ENCODE results near the gene POLR3E.

POLR3E gene

DNA sequence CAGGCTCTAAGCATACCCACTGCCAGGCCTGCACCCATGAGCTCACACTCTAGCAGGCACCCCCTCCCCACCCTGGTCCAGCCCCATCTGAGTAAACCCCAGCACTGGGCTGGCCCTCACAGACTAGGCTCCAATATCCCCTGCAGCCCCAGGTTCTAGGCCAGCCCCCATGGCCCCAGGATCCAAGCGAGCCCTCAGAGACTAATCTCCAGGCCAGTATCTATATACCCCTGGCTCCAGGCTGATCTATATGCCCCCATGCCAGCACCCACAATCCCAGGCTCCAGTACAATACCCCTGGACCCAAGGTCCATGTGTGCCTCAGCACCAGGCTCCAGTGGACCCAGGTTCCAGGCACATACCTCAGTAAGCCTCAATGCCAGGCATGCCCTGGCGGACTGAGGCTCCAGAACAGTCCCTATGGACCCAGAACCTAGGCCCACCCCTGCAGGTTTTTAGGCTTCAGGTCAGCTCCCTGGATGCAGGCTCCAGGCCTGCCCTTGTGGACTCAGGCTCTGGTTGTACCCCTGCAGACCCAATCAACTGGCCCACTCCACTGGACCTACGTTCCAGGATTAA, 38.5 kb downstream of the POLR3E start:
- no peak overlapping the region for H3K4me3 ChIP-seq (replicated peaks; ENCODE audit: low read depth, low read length)
- DNase-seq (ENCODE audit: low read depth) = no peak
- TF ChIP-seq, protein P1, sequence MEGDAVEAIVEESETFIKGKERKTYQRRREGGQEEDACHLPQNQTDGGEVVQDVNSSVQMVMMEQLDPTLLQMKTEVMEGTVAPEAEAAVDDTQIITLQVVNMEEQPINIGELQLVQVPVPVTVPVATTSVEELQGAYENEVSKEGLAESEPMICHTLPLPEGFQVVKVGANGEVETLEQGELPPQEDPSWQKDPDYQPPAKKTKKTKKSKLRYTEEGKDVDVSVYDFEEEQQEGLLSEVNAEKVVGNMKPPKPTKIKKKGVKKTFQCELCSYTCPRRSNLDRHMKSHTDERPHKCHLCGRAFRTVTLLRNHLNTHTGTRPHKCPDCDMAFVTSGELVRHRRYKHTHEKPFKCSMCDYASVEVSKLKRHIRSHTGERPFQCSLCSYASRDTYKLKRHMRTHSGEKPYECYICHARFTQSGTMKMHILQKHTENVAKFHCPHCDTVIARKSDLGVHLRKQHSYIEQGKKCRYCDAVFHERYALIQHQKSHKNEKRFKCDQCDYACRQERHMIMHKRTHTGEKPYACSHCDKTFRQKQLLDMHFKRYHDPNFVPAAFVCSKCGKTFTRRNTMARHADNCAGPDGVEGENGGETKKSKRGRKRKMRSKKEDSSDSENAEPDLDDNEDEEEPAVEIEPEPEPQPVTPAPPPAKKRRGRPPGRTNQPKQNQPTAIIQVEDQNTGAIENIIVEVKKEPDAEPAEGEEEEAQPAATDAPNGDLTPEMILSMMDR (IDR thresholded peaks at IDR 0.05; ENCODE audit: low read length, missing control alignments) = no peak

GRCh38 chr16:22336581-22336980, 39.4 kb downstream of the POLR3E start:
- no peak for DNase-seq (ENCODE audit: low read depth)
- TF ChIP-seq, protein P1 (IDR thresholded peaks at IDR 0.05; ENCODE audit: low read length, missing control alignments) = no peak

GRCh38 chr16:22337045-22337444, 39.8 kb downstream of the POLR3E start:
- DNase-seq (ENCODE audit: low read depth) = no peak
- H3K4me3 ChIP-seq (replicated peaks; ENCODE audit: low read depth, low read length) = no peak overlapping the region
- TF ChIP-seq, protein P1 (IDR thresholded peaks at IDR 0.05; ENCODE audit: low read length, missing control alignments) = no peak

More at GRCh38 chr16:22336581-22336980, 39.4 kb downstream of the POLR3E start:
- H3K4me3 ChIP-seq (replicated peaks; ENCODE audit: low read depth, low read length) = no peak overlapping the region

DNA sequence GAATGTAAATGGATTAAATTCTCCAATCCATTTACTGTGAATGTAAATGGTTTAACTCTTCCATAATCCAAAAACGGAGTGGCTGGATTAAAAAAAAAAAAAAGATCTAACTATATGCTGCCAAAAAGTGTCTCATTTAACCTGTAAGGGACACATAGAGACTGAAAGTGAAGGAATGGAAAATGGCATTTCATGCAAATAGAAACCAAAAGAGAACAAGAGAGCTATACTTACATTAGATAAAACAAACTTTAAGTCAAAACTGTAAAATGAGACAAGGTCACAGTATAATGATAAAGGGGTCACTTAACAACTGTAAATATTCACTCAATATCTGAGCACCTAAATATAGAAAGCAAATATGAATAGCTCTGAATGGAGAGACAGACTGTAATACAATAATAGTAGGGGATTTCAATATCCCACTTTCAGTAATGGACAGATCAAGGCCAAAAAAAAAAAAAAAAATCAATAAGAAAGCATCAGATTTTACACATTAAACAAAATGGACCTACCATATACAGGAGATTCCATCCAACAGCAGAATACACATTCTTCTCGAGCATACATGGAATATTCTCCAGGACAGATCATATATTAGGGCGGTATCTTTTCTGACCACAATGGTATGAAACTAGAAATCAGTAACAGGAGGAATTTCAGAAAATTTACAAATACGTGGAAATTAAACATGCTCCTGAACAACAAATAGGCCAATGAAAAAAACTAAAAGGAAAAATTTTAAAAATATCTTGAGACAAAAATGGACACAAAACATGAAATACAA, 40.8 kb downstream of the POLR3E start:
- no peak overlapping the region for H3K4me3 ChIP-seq (replicated peaks; ENCODE audit: low read depth, low read length)
- DNase-seq (ENCODE audit: low read depth) = no peak
- TF ChIP-seq, protein P1 (IDR thresholded peaks at IDR 0.05; ENCODE audit: low read length, missing control alignments) = no peak

GRCh38 chr16:22340945-22341344, 43.7 kb downstream of the POLR3E start:
- TF ChIP-seq, protein P1 (IDR thresholded peaks at IDR 0.05; ENCODE audit: low read length, missing control alignments) = no peak
- DNase-seq (ENCODE audit: low read depth) = no peak
- H3K4me3 ChIP-seq (replicated peaks; ENCODE audit: low read depth, low read length) = no peak overlapping the region

- DNase-seq (ENCODE audit: low read depth) = no peak
- TF ChIP-seq, protein P1 (IDR thresholded peaks at IDR 0.05; ENCODE audit: low read length, missing control alignments) = no peak
These were observed 44.9 kb downstream of the POLR3E start for GRCh38 chr16:22342082-22342481.

More at GRCh38 chr16:22342082-22342481, 44.9 kb downstream of the POLR3E start:
- H3K4me3 ChIP-seq (replicated peaks; ENCODE audit: low read depth, low read length) = no peak overlapping the region

Measured in fibroblast of pulmonary artery (primary cell).